Kidney epithelial cell (primary cell): Measurements from ENCODE around the gene NEK3. TPM values are rescaled to one million over a fixed set of nuclear protein-coding genes. Genes with fewer than 3 reads are reported as not detected.
"Not testable (repeated sequence)": the region's sequence is repeated elsewhere in the genome, so short reads cannot be mapped to it uniquely, and the experiment has no call there.

Experiments used
- DNase-seq: peaks from one replicate; pipeline ENCODE4 v3.0.0-alpha.2; 2010; ENCODE audit warnings: low read depth
- H3K27me3 ChIP-seq: 2 replicates; pipeline ENCODE4 v1.6.0; 2011; ENCODE audit warnings: low read length; ENCODE audit not compliant: control insufficient read depth, insufficient read depth
- H3K36me3 ChIP-seq: 2 replicates; pipeline ENCODE4 v1.5.1; 2011; ENCODE audit warnings: low read length; ENCODE audit not compliant: control insufficient read depth, insufficient read depth
- H3K4me3 ChIP-seq: 2 replicates; pipeline ENCODE4 v1.5.1; 2011; ENCODE audit warnings: low read depth, mild to moderate bottlenecking, control low read depth, low read length
- total RNA-seq: library from RNA; depleted of rRNA; stranded (reverse); fragments of >200 nt; gene quantifications from 2 replicates; pipeline ENCODE4 v1.2.3, GENCODE V29; 2015
- TF ChIP-seq, protein P1 (sequence below): IDR thresholded peaks from 2 replicates; pipeline ENCODE4 v1.5.1; 2011; ENCODE audit warnings: mild to moderate bottlenecking, moderate library complexity, low read length, control low read depth, inconsistent platforms; ENCODE audit not compliant: insufficient read depth, poor library complexity, severe bottlenecking

NEK3 gene
- total RNA-seq, 1 donor from 2014 or later = 9.9 TPM

- H3K27me3 ChIP-seq = no peaks in the 10 kb centered on the region
- TF ChIP-seq, protein P1, sequence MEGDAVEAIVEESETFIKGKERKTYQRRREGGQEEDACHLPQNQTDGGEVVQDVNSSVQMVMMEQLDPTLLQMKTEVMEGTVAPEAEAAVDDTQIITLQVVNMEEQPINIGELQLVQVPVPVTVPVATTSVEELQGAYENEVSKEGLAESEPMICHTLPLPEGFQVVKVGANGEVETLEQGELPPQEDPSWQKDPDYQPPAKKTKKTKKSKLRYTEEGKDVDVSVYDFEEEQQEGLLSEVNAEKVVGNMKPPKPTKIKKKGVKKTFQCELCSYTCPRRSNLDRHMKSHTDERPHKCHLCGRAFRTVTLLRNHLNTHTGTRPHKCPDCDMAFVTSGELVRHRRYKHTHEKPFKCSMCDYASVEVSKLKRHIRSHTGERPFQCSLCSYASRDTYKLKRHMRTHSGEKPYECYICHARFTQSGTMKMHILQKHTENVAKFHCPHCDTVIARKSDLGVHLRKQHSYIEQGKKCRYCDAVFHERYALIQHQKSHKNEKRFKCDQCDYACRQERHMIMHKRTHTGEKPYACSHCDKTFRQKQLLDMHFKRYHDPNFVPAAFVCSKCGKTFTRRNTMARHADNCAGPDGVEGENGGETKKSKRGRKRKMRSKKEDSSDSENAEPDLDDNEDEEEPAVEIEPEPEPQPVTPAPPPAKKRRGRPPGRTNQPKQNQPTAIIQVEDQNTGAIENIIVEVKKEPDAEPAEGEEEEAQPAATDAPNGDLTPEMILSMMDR = no peak
- no peak for DNase-seq
- H3K36me3 ChIP-seq = no peaks in the 10 kb centered on the region
- no peak overlapping the region for H3K4me3 ChIP-seq
Observed at GRCh38 chr13:52164989-52165388, 5.6 kb upstream of the NEK3 start.

- H3K4me3 ChIP-seq, DNase-seq, H3K36me3 ChIP-seq, H3K27me3 ChIP-seq: not testable (repeated sequence)
Observed at GRCh38 chr13:52163878-52164277, 4.5 kb upstream of the NEK3 start.

- Histone ChIP-seq H3K36me3 (no peaks in the 10 kb centered on the region), H3K27me3 (no peaks in the 10 kb centered on the region), H3K4me3 (no peak overlapping the region)
- no peak for DNase-seq
- TF ChIP-seq, protein P1 = no peak
Observed at GRCh38 chr13:52162279-52163101, 3.1 kb upstream of the NEK3 start.

DNA sequence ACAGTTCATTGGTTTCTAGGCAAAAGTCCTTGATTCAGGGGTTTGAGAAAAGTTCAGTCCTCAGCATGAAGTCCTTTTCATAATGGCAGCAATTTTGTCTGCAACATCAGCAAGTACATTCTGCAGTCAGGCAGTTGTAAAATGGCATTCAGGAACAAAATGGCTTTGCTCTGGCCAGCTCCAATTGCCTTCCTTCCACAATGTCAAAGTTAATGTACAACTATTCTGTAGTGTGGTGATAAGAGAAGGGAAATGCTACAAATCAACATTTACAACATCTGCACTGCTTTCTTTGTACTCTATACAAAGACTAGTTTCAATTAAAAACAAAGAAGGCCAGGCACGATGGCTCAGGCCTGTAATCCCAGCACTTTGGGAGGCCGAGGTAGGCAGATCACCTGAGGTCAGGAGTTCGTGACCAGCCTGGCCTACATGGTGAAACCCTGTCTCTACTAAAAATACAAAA, 1.8 kb upstream of the NEK3 start:
- DNase-seq = no peak
- TF ChIP-seq, protein P1 = no peak
- Histone ChIP-seq H3K27me3 (no peaks in the 10 kb centered on the region), H3K4me3 (no peak overlapping the region), H3K36me3 (no peaks in the 10 kb centered on the region)

DNA sequence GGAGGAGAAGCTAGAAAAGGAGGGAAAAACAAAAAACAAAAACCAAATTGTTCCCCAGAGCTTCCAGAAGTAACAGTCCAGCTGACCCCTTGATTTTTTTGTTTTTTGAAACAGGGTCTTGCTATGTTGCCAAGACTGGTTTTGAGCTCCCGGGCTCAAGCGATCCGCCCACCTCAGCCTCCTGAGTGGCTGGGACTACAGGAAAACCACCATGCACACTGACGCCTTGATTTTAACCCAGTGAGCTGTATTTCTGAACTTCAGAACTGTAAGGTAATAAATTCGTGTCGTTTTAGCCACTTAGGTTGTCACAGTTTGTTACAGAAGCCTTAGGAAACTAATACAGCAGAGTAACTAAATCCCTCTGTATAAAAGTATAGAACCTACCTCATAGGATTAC, 1.1 kb upstream of the NEK3 start:
- Histone ChIP-seq H3K36me3 (no peaks in the 10 kb centered on the region), H3K27me3 (no peaks in the 10 kb centered on the region), H3K4me3 (no peak overlapping the region)
- DNase-seq = no peak
- TF ChIP-seq, protein P1 = no peak

- Histone ChIP-seq H3K4me3 (no peak overlapping the region), H3K27me3 (no peaks in the 10 kb centered on the region), H3K36me3 (no peaks in the 10 kb centered on the region)
- TF ChIP-seq, protein P1 = no peak
- no peak for DNase-seq
Observed at GRCh38 chr13:52160053-52160452, 656 bp upstream of the NEK3 start.
